GM23338 (cell line): Measurements from ENCODE around the gene SLC30A1. TPM values are rescaled to one million over a fixed set of nuclear protein-coding genes. Genes with fewer than 3 reads are reported as not detected.

Experiments used
- ATAC-seq: fragments of 200-7000 bp; cut with Tn5 transposase; 3 replicates; pipeline ENCODE4 v1.9.1; 2020
- DNase-seq: peaks from one replicate; pipeline ENCODE4 v3.0.0-alpha.2; 2015; ENCODE audit warnings: low spot score
- H2AFZ ChIP-seq: fragments of 200-600 bp; sonication (generic); 2 replicates; pipeline ENCODE4 v1.8.0; 2016; ENCODE audit warnings: antibody characterized with exemption, mild to moderate bottlenecking, moderate library complexity
- H3F3A ChIP-seq: fragments of 200-600 bp; sonication (generic); replicated peaks from 2 replicates; pipeline ENCODE4 v1.8.0; 2017; ENCODE audit warnings: antibody characterized with exemption, mixed run types, low read depth
- H3K27ac ChIP-seq: fragments of 200-600 bp; sonication (generic); 2 replicates; pipeline ENCODE4 v1.6.1; 2016; ENCODE audit warnings: low read depth
- H3K27me3 ChIP-seq: fragments of 200-600 bp; sonication (generic); 2 replicates; pipeline ENCODE4 v1.8.0; 2016; ENCODE audit warnings: mild to moderate bottlenecking, mixed run types, moderate library complexity; ENCODE audit not compliant: insufficient read depth
- H3K36me3 ChIP-seq: fragments of 200-600 bp; sonication (generic); 2 replicates; pipeline ENCODE4 v1.8.0; 2016; ENCODE audit warnings: mild to moderate bottlenecking; ENCODE audit not compliant: insufficient read depth
- H3K4me1 ChIP-seq: fragments of 200-600 bp; sonication (generic); 2 replicates; pipeline ENCODE4 v1.8.0; 2016; ENCODE audit warnings: mild to moderate bottlenecking, moderate library complexity; ENCODE audit not compliant: insufficient read depth
- H3K4me2 ChIP-seq: fragments of 200-600 bp; sonication (generic); 2 replicates; pipeline ENCODE4 v1.7.1; 2017; ENCODE audit warnings: mixed run types
- H3K4me3 ChIP-seq: fragments of 200-600 bp; sonication (generic); 2 replicates; pipeline ENCODE4 v1.6.1; 2016; ENCODE audit warnings: mixed run types
- H3K79me2 ChIP-seq: fragments of 200-600 bp; sonication (generic); replicated peaks from 2 replicates; pipeline ENCODE4 v1.8.0; 2017; ENCODE audit warnings: mild to moderate bottlenecking; ENCODE audit not compliant: insufficient read depth
- H3K9me2 ChIP-seq: fragments of 200-600 bp; sonication (generic); 2 replicates; pipeline ENCODE4 v1.8.0; 2017; ENCODE audit not compliant: insufficient read depth
- H4K20me1 ChIP-seq: fragments of 200-600 bp; sonication (generic); replicated peaks from 2 replicates; pipeline ENCODE4 v1.8.0; 2017; ENCODE audit warnings: mild to moderate bottlenecking; ENCODE audit not compliant: insufficient read depth
- H3K27ac Mint-ChIP-seq: 2 replicates; pipeline ENCODE4 v1.8.0; 2020; ENCODE audit warnings: inconsistent platforms, mild to moderate bottlenecking, moderate library complexity, mixed read lengths
- H3K27me3 Mint-ChIP-seq: 3 replicates; pipeline ENCODE4 v1.8.0; 2022; ENCODE audit warnings: low read depth, mild to moderate bottlenecking, moderate library complexity, mixed read lengths, inconsistent platforms; ENCODE audit not compliant: insufficient read depth, poor library complexity
- H3K36me3 Mint-ChIP-seq: 3 replicates; pipeline ENCODE4 v1.8.0; 2021; ENCODE audit warnings: low read depth, mild to moderate bottlenecking, inconsistent platforms, moderate library complexity, mixed read lengths
- H3K4me1 Mint-ChIP-seq: 3 replicates; pipeline ENCODE4 v1.8.0; 2020; ENCODE audit warnings: mild to moderate bottlenecking, inconsistent platforms, mixed read lengths
- H3K4me3 Mint-ChIP-seq: 3 replicates; pipeline ENCODE4 v1.8.0; 2021; ENCODE audit warnings: moderate library complexity, mild to moderate bottlenecking, inconsistent platforms, mixed read lengths
- H3K9me3 Mint-ChIP-seq: 3 replicates; pipeline ENCODE4 v1.8.0; 2020; ENCODE audit warnings: moderate library complexity, mild to moderate bottlenecking, inconsistent platforms, mixed read lengths
- CREB1 ChIP-seq: fragments of 250-450 bp; sonication (Bioruptor Pico); IDR thresholded peaks from 2 replicates; pipeline ENCODE4 v1.5.0; 2020; ENCODE audit warnings: low read depth, mild to moderate bottlenecking, moderate library complexity
- JUNB ChIP-seq: IDR thresholded peaks from one replicate; pipeline ENCODE4 v1.6.1; 2016; ENCODE audit warnings: antibody characterized with exemption; ENCODE audit not compliant: unreplicated experiment
- POLR2AphosphoS5 ChIP-seq: IDR thresholded peaks from 2 replicates; pipeline ENCODE4 v1.6.1; 2016; ENCODE audit warnings: antibody characterized with exemption, low read depth
- REST ChIP-seq: IDR thresholded peaks from one replicate; pipeline ENCODE4 v1.6.1; 2018; ENCODE audit warnings: antibody characterized with exemption; ENCODE audit not compliant: unreplicated experiment
- STAT1 ChIP-seq: IDR thresholded peaks from one replicate; pipeline ENCODE4 v1.6.1; 2016; ENCODE audit warnings: antibody characterized with exemption; ENCODE audit not compliant: unreplicated experiment
- long read RNA-seq: library from polyadenylated mRNA; unstranded; transcript quantifications from one replicate; pipeline ENCODE4 v2.0.0, GENCODE V29; 2020; ENCODE audit not compliant: unreplicated experiment
- polyA plus RNA-seq: library from polyadenylated mRNA; unstranded; fragments of >200 nt; fragmentation: Nextera tagmentation; extraction: Ambion mirVana; gene quantifications from 2 replicates; pipeline ENCODE4 v1.2.1, GENCODE V29; 2016
- total RNA-seq: library from RNA; depleted of rRNA; stranded (reverse); fragments of >200 nt; shearing (Covaris generic); gene quantifications from 2 replicates; pipeline ENCODE4 v1.2.3, GENCODE V29; 2014; rRNA removed
- TF ChIP-seq, protein P1 (sequence below): fragments of 250-450 bp; sonication (Bioruptor Pico); IDR thresholded peaks from 2 replicates; pipeline ENCODE4 v1.5.0; 2020; ENCODE audit warnings: mild to moderate bottlenecking, moderate library complexity

SLC30A1 gene, protein sequence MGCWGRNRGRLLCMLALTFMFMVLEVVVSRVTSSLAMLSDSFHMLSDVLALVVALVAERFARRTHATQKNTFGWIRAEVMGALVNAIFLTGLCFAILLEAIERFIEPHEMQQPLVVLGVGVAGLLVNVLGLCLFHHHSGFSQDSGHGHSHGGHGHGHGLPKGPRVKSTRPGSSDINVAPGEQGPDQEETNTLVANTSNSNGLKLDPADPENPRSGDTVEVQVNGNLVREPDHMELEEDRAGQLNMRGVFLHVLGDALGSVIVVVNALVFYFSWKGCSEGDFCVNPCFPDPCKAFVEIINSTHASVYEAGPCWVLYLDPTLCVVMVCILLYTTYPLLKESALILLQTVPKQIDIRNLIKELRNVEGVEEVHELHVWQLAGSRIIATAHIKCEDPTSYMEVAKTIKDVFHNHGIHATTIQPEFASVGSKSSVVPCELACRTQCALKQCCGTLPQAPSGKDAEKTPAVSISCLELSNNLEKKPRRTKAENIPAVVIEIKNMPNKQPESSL
- total RNA-seq (17.0 and 17.7 TPM in 2 replicates), polyA plus RNA-seq (3.3 and 3.8 TPM in 2 replicates)
- long read RNA-seq, full-length matches to known transcripts: 10 of 12 reads
- long read RNA-seq, partial matches to known transcripts: 0 of 12 reads
- long read RNA-seq, other reads (novel, unspliced or antisense): 2 of 12 reads

GRCh38 chr1:211578640-211579439 lies at the start of gene SLC30A1:
Gene SLC30A1 (minus strand): TSS chr1:211579161. CDS start chr1:211578612, 549 bp downstream.
- peaks cover 36% of the 10 kb centered on the region for H3K4me1 Mint-ChIP-seq
- H3K27ac Mint-ChIP-seq: peak within 1 kb of the TSS; percentile 92; the same call in 1 of the 2 replicates
- H3K79me2 ChIP-seq: peaks cover 38% of the 10 kb centered on the region
- peaks cover 5% of the 10 kb centered on the region; the same call in 1 of the 2 replicates for H3K36me3 ChIP-seq
- DNase-seq (peak; percentile 98), ATAC-seq (peak; percentile 83)
- H3K27me3 Mint-ChIP-seq: peaks cover 10% of the 10 kb centered on the region
- H3K4me3 Mint-ChIP-seq: peak within 1 kb of the TSS; percentile 97
- peaks cover 36% of the 10 kb centered on the region for H3K36me3 Mint-ChIP-seq
- no peaks in the 10 kb centered on the region for H3K9me2 ChIP-seq
- no peaks in the 10 kb centered on the region for H3F3A ChIP-seq
- H3K27me3 ChIP-seq: no peaks in the 10 kb centered on the region
- no peak for TF ChIP-seq STAT1
- TF ChIP-seq, protein P1, sequence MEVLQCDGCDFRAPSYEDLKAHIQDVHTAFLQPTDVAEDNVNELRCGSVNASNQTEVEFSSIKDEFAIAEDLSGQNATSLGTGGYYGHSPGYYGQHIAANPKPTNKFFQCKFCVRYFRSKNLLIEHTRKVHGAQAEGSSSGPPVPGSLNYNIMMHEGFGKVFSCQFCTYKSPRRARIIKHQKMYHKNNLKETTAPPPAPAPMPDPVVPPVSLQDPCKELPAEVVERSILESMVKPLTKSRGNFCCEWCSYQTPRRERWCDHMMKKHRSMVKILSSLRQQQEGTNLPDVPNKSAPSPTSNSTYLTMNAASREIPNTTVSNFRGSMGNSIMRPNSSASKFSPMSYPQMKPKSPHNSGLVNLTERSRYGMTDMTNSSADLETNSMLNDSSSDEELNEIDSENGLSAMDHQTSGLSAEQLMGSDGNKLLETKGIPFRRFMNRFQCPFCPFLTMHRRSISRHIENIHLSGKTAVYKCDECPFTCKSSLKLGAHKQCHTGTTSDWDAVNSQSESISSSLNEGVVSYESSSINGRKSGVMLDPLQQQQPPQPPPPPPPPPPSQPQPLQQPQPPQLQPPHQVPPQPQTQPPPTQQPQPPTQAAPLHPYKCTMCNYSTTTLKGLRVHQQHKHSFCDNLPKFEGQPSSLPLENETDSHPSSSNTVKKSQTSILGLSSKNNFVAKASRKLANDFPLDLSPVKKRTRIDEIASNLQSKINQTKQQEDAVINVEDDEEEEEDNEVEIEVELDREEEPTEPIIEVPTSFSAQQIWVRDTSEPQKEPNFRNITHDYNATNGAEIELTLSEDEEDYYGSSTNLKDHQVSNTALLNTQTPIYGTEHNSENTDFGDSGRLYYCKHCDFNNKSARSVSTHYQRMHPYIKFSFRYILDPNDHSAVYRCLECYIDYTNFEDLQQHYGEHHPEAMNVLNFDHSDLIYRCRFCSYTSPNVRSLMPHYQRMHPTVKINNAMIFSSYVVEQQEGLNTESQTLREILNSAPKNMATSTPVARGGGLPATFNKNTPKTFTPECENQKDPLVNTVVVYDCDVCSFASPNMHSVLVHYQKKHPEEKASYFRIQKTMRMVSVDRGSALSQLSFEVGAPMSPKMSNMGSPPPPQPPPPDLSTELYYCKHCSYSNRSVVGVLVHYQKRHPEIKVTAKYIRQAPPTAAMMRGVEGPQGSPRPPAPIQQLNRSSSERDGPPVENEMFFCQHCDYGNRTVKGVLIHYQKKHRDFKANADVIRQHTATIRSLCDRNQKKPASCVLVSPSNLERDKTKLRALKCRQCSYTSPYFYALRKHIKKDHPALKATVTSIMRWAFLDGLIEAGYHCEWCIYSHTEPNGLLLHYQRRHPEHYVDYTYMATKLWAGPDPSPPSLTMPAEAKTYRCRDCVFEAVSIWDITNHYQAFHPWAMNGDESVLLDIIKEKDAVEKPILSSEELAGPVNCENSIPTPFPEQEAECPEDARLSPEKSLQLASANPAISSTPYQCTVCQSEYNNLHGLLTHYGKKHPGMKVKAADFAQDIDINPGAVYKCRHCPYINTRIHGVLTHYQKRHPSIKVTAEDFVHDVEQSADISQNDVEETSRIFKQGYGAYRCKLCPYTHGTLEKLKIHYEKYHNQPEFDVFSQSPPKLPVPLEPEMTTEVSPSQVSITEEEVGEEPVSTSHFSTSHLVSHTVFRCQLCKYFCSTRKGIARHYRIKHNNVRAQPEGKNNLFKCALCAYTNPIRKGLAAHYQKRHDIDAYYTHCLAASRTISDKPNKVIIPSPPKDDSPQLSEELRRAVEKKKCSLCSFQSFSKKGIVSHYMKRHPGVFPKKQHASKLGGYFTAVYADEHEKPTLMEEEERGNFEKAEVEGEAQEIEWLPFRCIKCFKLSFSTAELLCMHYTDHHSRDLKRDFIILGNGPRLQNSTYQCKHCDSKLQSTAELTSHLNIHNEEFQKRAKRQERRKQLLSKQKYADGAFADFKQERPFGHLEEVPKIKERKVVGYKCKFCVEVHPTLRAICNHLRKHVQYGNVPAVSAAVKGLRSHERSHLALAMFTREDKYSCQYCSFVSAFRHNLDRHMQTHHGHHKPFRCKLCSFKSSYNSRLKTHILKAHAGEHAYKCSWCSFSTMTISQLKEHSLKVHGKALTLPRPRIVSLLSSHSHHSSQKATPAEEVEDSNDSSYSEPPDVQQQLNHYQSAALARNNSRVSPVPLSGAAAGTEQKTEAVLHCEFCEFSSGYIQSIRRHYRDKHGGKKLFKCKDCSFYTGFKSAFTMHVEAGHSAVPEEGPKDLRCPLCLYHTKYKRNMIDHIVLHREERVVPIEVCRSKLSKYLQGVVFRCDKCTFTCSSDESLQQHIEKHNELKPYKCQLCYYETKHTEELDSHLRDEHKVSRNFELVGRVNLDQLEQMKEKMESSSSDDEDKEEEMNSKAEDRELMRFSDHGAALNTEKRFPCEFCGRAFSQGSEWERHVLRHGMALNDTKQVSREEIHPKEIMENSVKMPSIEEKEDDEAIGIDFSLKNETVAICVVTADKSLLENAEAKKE (CRISPR knock-in tag): no peak
- TF ChIP-seq POLR2AphosphoS5: peak; percentile 79
- peak; percentile 83 for TF ChIP-seq CREB1 (CRISPR knock-in tag)
- peak; percentile 30 for TF ChIP-seq REST
- no peak for TF ChIP-seq JUNB
- peaks cover 41% of the 10 kb centered on the region for H3K4me1 ChIP-seq
- no peak within 1 kb of the TSS for H3K27ac ChIP-seq
- peak within 1 kb of the TSS; percentile 89 for H3K4me2 ChIP-seq
- H2AFZ ChIP-seq: peak within 1 kb of the TSS; percentile 94
- H3K9me3 Mint-ChIP-seq: no peaks in the 10 kb centered on the region
- H3K4me3 ChIP-seq: peak within 1 kb of the TSS; percentile 80
- 0 out of 2 replicates have a peak, but pooled peaks cover 6% of the 10 kb centered on the region for H4K20me1 ChIP-seq
